Measurements from ENCODE around the gene OCRL.

DNA sequence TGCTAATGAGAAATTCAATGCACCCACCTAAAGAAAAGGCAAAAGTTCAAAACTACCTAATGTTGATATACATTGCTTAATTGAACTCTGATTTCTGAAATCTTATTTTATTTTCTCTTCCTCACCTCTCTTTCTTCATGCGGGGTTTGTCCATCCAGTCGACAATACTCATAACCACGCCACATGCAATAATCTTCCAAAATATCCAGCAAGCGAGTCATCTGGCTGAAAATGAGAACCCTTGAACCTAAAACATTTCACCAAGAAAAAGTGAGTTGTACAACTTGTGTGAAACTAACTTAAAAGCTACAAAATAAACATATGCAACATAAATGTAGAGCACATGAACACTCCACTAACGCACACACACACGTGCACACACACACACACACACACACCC lies 43.4 kb upstream of the OCRL start:
- TF ChIP-seq, protein P1, sequence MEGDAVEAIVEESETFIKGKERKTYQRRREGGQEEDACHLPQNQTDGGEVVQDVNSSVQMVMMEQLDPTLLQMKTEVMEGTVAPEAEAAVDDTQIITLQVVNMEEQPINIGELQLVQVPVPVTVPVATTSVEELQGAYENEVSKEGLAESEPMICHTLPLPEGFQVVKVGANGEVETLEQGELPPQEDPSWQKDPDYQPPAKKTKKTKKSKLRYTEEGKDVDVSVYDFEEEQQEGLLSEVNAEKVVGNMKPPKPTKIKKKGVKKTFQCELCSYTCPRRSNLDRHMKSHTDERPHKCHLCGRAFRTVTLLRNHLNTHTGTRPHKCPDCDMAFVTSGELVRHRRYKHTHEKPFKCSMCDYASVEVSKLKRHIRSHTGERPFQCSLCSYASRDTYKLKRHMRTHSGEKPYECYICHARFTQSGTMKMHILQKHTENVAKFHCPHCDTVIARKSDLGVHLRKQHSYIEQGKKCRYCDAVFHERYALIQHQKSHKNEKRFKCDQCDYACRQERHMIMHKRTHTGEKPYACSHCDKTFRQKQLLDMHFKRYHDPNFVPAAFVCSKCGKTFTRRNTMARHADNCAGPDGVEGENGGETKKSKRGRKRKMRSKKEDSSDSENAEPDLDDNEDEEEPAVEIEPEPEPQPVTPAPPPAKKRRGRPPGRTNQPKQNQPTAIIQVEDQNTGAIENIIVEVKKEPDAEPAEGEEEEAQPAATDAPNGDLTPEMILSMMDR (IDR thresholded peaks at IDR 0.05; ENCODE audit: low read depth, low read length, missing input control): no peak
- TF ChIP-seq HNF4A (conservative IDR thresholded peaks at IDR 0.05): no peak
- TF ChIP-seq RAD21 (IDR thresholded peaks at IDR 0.05): no peak
- TF ChIP-seq, protein P2, sequence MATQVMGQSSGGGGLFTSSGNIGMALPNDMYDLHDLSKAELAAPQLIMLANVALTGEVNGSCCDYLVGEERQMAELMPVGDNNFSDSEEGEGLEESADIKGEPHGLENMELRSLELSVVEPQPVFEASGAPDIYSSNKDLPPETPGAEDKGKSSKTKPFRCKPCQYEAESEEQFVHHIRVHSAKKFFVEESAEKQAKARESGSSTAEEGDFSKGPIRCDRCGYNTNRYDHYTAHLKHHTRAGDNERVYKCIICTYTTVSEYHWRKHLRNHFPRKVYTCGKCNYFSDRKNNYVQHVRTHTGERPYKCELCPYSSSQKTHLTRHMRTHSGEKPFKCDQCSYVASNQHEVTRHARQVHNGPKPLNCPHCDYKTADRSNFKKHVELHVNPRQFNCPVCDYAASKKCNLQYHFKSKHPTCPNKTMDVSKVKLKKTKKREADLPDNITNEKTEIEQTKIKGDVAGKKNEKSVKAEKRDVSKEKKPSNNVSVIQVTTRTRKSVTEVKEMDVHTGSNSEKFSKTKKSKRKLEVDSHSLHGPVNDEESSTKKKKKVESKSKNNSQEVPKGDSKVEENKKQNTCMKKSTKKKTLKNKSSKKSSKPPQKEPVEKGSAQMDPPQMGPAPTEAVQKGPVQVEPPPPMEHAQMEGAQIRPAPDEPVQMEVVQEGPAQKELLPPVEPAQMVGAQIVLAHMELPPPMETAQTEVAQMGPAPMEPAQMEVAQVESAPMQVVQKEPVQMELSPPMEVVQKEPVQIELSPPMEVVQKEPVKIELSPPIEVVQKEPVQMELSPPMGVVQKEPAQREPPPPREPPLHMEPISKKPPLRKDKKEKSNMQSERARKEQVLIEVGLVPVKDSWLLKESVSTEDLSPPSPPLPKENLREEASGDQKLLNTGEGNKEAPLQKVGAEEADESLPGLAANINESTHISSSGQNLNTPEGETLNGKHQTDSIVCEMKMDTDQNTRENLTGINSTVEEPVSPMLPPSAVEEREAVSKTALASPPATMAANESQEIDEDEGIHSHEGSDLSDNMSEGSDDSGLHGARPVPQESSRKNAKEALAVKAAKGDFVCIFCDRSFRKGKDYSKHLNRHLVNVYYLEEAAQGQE (IDR thresholded peaks at IDR 0.05): no peak
- TF ChIP-seq, protein P3, sequence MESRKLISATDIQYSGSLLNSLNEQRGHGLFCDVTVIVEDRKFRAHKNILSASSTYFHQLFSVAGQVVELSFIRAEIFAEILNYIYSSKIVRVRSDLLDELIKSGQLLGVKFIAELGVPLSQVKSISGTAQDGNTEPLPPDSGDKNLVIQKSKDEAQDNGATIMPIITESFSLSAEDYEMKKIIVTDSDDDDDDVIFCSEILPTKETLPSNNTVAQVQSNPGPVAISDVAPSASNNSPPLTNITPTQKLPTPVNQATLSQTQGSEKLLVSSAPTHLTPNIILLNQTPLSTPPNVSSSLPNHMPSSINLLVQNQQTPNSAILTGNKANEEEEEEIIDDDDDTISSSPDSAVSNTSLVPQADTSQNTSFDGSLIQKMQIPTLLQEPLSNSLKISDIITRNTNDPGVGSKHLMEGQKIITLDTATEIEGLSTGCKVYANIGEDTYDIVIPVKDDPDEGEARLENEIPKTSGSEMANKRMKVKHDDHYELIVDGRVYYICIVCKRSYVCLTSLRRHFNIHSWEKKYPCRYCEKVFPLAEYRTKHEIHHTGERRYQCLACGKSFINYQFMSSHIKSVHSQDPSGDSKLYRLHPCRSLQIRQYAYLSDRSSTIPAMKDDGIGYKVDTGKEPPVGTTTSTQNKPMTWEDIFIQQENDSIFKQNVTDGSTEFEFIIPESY (IDR thresholded peaks at IDR 0.05): no peak
- TF ChIP-seq GABPA (IDR thresholded peaks at IDR 0.05 in 1 of 2, conservative IDR thresholded peaks at IDR 0.05 in 1 of 2): no peak
